HG03060 (cell line): Measurements from ENCODE around the gene CREG1.
"Not testable (repeated sequence)": the region's sequence is repeated elsewhere in the genome, so short reads cannot be mapped to it uniquely, and the experiment has no call there.

Source experiments
- ATAC-seq: cut with Tn5 transposase; IDR thresholded peaks from one replicate; pipeline ENCODE4 v1.9.1; 2021; ENCODE audit warnings: low read depth, moderate number of reproducible peaks; ENCODE audit not compliant: unreplicated experiment

Gene CREG1

DNA sequence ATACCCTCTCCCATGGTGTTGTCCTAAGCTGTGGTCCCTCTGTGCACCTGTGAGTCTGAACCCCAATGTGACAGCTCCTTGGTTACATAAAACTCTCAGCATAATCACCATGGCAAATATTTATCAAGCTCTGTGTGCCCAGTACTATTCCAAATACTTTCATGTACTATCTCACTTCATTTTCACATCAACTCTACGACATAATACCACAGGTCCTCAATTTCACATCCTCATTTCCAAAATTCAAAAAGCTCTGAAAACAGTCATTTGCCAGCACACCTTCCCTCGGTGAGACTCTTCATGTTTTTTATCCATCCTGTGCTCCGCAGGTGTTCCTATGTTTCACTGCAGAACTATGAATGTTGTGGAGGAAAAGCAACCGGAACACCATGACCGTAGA is 12.4 kb upstream of the CREG1 start:
- no peak for ATAC-seq

DNA sequence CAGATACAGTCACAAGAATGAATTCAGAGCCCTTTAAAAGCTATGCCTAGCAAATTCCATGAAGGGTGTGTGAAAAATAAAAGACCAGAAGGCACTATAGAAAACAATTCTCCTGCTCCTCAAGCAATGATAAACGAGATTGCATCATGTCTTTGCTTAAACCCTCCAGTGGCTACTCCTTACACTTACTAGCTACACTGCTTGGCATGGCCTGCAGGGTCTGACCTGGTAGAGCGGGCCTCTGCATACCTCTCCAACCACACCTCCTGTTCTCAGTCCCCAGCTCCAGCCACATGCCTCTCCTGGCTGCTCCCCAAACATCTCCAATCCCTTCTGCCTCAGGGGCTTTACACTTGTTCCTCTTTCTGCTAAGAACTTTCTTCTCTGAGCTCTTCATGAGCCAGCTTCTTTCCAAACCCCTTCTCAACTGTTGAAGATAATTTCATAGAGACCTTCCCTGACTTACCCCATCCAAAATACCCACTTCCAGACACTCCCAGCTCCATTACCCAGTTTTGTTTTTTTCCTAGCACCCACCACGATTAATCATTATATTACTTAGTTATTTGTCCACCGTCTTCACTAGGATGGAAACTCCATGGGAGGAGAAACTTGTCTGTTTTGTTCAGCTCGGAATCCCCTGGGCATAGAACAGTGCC is 11.2 kb upstream of the CREG1 start:
- ATAC-seq: no peak

DNA sequence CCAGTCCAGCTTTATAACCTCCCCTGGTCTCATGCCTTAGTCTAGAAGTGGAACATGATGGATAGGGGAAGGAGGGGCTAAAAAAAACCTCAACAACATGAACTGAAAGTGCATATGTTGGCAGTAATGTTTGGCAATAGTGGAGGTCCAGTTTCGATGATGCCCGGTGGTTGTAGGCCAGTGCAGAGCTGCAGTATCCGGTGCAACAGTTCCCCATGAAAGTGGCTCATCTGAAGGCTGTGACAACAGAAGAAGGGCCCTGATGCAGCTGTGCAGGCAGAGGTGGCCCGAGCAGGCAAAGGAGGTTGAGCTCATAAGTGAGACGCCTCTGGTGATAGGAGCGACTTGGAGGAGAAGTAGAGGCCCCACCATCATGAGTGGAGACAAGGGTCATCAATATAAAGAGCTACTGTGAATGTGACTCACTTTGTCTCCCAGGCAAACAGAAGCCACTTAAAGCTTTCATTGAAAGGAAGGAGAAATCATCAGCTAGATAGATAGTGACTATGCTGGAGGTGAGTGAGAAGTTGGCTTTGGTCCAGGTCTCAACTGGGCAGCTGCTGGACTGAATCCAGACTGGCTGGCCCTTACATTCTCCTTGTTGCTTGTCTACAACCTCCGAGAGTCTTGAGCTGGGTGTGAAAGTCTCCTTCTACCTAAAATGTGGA is 10.2 kb upstream of the CREG1 start:
- no peak for ATAC-seq

DNA sequence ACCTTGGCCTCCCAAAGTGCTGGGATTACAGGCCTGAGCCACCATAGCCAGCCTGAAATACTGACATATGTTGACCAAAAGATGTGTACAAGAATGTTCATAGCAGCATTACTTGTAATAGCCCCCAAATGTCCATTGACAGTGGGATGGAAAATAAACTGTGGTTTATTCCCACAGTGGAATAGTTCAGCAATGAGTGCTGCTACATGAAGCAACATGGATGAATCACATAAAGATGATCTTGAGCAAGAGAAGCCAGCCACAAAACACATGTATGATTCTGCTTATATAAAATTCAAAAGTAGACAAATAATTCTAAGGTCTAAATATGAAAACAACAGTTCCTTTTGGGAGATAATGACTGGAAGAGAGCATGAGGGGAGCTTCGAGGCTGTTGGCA is 9.1 kb upstream of the CREG1 start:
- ATAC-seq: no peak

GRCh38 chr1:167561753-167562152 is 8.2 kb upstream of the CREG1 start:
- no peak for ATAC-seq

GRCh38 chr1:167555971-167556714 is 2.6 kb upstream of the CREG1 start:
- no peak for ATAC-seq

GRCh38 chr1:167555072-167555471 is 1.5 kb upstream of the CREG1 start:
- ATAC-seq: not testable (repeated sequence)

DNA sequence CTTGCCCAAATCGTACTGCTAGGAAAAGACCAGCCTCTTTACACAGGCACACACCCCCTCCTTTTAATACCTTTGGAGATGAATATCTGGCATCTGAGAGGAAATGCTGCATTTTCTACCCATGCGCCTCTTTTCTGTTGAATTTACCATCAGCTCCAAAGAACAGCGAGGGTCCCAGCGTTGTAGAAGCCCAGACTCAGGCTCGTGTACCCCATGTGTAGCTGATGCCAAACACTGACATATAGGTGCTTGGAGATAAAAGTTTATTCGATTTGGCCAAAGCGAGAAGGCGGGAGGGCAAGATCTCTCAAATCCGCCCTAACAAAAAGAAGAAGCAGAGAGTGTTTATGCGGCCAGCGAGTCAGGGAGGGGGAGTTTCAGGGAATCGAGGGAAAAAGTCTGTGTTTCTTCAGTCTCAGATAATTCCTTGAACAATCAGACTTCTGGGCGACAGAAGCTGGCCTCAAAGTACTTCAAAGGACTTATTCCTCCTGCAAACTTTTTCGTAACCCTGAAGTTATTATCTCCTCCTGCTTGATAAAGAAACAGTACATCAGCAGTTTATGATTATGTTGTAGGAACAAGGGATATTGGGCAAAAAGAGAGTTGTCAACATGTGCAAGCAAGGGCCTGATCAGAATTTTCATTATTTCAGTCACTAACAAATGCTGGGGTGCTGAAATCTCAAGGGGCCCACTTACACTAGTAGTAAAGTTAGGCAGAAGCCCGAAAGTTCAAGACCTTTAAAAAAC is 642 bp upstream of the CREG1 start:
- ATAC-seq: peak; percentile 17

- no peak for ATAC-seq
Observed at GRCh38 chr1:167551362-167551761, 2.2 kb downstream of the CREG1 start.

- ATAC-seq: no peak
Observed at GRCh38 chr1:167548059-167548932, 5.3 kb downstream of the CREG1 start.

- ATAC-seq: no peak
Observed at GRCh38 chr1:167546935-167547334, 6.6 kb downstream of the CREG1 start.

DNA sequence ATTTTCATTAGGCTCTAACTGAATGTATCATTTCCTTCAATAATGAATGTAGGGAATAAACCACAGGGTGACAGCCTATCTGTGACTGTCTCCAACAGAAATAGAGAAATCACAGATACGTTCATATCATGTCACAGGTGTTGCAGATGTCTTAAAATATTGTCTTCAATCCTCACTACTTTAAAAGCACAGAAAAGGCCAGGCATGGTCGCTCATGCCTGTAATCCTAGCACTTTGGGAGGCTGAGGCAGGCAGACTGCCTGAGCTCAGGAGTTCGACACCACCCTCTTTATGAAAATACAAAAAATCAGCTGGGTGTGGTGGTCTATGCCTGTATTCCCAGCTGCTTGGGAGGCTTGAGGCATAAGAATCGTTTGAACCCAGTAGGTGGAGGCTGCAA is 8.2 kb downstream of the CREG1 start:
- ATAC-seq: no peak

- no peak for ATAC-seq
Observed at GRCh38 chr1:167544447-167545093, 9.0 kb downstream of the CREG1 start.

- ATAC-seq: no peak
Observed at GRCh38 chr1:167543199-167543990, 10.2 kb downstream of the CREG1 start.

GRCh38 chr1:167542109-167543032 is 11.2 kb downstream of the CREG1 start:
- ATAC-seq: no peak

GRCh38 chr1:167541610-167542009 is 12.0 kb downstream of the CREG1 start:
- ATAC-seq: no peak

DNA sequence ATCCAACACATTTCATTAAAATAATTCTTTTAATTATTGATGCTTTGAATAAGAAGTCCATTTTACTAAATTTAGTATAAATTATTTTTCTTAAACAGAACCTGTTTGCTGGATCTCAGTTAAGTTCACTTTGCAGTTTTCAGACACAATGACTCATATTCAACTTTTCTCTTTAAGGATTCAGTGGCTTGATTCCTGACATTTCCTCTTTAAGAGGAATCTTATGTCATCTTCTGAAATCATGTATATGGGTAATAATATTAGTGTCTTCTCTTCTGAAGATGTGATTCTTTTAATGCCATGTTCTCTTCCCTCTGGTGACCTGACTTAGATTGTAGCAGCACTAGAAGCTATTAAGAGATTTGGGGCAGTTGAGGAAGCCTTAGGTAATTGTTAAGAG is 12.6 kb downstream of the CREG1 start:
- no peak for ATAC-seq

DNA sequence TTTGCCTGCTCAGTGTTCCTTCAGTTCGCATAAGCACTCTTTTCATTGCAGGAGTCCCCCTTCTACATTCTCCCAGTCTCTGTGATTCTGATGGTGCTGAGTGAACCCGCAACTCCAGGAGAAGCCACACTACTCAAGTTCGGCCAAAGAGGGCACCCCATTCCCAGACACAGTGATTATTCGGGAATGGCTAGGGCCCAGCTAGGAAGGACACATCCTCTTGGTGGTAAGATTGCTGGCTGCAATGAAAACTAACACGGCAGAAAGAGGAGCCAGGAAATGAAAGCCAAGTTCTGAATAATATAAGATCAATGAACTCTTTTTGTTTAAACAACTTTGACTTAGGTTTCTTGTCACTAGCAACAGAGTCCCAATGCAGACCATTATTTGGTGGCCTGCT is 14.9 kb downstream of the CREG1 start:
- ATAC-seq: no peak
